GM19099 (cell line): Measurements from ENCODE around the gene DPH6.

Experiments
- POLR2A ChIP-seq: IDR thresholded peaks from 3 replicates; pipeline ENCODE4 v1.6.1; 2011; ENCODE audit warnings: low read depth; ENCODE audit not compliant: insufficient read length; ENCODE audit errors: extremely low read depth

Gene DPH6

DNA sequence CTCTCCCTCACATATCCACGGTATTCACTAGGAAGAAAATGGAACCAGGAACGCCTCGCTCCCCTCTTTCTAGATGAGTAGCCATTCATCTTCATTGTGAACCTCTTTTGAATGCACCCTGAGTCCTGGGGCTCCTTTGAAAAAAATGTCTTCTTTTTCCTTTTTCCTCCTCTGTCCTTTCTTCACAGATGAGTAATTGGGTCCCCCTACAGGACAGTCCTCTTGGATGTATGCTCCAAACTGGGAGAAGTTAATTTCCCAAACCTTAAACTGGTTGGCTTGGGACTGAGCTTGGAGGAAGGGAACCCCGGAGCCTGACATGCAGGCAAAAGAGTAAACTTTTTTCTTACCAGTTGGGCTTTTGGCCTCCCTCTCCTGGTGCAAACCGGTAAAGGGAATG, 108.8 kb downstream of the DPH6 start:
- no peak for TF ChIP-seq POLR2A

DNA sequence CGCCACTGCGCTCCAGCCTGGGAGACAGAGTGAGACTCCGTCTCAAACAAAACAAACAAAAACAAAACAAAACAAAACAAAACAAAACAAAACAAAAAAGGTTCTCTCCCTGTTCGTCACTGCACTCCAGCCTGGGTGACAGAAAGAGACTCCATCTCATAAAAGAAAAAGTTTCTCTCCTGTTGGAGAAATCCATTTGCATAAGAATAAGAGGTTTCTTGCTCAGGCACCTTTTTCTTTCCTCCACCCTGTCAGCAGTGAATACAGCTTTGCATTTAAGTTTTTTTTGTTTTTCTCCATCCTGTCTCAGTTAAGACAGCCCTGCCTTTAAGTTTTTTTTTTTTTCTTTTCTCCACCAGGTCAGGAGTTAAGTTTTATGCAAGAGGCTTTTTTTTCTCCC, 109.5 kb downstream of the DPH6 start:
- no peak for TF ChIP-seq POLR2A

DNA sequence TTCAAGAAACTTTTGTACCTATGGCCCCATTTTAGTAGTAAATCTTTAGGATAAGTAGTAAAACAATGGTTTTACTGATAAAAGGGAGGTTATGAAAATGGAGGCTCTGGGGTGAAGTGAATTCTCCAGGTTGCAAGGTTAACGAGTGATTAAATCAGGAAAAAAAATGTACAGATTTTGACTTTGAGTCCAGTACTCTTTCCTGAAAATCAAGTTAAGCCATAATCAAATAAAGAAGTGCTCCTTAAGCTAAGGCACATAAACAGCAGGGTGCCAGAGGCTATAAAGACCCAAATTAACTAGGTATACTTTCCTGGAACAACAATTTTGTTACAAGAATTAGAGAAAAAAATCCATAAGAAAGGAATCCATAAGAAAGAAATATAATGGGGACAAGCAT, 114.7 kb downstream of the DPH6 start:
- no peak for TF ChIP-seq POLR2A

DNA sequence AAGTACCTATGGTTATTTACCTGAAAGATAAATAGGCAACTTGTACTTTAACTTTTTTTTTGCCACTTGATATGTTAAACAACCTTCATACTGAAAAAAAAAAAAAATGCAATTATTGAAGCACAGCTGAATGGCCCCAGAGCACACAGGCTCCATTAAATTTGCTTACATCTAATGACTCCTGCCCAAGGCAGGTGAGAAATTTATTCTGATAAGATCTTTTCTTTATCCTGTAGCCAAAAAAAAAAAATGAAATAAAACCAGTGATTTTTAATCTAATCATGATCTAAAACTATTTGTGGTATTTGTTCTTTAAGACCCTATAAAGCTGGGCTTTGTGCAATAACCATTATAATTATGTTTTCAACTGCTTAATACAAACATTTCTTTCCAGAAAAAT, 115.7 kb downstream of the DPH6 start:
- no peak for TF ChIP-seq POLR2A

- TF ChIP-seq POLR2A, result no peak
Observed at GRCh38 chr15:35427496-35427895, 118.5 kb downstream of the DPH6 start.

DNA sequence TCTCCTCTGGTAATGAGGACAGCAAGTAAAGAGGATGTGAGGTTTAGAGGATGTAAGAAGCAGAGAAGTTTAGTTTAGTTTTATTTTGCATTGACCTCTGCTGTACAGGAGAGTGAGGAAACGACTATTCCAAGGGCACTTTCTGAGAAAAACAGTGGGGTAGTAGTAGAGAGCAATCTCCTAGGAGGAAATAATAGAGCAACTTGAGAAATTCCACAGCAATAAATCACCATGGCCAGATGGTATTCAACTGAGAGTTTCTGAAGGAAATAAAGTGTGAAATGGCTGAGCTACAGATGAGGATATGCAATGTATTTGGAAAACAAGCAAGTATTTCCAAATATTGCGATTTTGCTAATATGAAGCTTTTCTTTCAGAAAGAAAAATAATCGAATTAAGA, 118.9 kb downstream of the DPH6 start:
- TF ChIP-seq POLR2A, result no peak

GRCh38 chr15:35410775-35411174, 135.2 kb downstream of the DPH6 start:
- TF ChIP-seq POLR2A, result no peak

GRCh38 chr15:35399901-35400300, 146.1 kb downstream of the DPH6 start:
- no peak for TF ChIP-seq POLR2A

DNA sequence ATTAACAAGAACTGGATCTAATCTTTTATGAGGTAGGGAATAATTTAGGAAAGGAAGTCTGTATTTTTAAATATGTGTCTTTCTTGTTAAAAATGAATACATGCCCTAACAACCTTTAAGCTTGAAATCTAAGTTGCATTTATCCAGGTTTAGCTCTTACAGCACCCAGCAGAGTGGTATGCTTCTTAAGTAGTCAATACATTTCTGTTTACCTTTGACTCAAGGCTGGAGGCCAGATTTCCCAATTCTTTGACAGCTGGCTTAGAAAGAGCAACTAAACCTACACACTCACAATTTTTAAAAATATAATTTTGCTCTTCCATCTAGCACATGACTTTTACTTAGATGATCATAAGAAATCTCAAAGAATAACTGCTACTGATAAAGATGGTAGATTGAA, 148.9 kb downstream of the DPH6 start:
- TF ChIP-seq POLR2A, result no peak

DNA sequence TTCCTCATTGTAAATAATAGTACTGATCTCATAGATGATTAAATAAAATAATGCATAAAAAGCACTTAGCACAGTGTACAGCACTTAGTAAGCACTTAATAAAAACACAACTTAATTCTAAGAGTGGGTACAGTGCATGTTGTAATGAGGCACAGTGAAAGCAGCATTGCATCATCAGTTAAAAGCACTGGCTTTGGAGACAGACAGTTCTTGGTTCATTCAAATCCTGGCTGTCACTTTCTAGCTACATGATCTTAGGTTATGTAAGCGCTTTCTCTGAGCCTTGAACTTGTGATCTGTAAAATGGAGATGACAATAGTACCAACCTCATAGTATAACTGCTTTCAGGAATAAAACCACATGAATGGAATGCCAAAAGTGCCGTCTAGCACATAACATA, 151.5 kb downstream of the DPH6 start:
- TF ChIP-seq POLR2A, result no peak

GRCh38 chr15:35393398-35393797, 152.6 kb downstream of the DPH6 start:
- no peak for TF ChIP-seq POLR2A

- TF ChIP-seq POLR2A, result no peak
Observed at GRCh38 chr15:35383506-35383905, 162.5 kb downstream of the DPH6 start.

- TF ChIP-seq POLR2A, result no peak
Observed at GRCh38 chr15:35381328-35381727, 164.6 kb downstream of the DPH6 start.

DNA sequence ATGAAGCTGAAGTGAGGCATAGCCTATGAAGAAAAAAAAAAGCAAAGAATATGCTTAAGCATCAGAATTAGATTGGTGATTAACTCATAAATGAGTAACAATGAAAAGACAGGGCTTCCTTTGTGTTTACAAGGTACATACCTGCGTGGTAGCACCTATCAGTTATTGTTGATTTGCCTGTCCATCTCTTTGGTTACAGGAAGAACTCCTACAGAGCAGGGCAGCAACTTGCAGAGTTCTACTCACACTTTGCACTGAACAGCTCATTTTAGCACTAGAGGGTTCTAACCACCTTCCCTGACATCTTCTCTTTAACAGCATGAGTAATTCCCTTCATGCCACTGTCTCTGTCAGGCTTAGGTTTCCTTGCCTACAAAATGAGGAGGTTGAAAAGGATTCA, 166.0 kb downstream of the DPH6 start:
- no peak for TF ChIP-seq POLR2A

GRCh38 chr15:35376707-35377106, 169.3 kb downstream of the DPH6 start:
- TF ChIP-seq POLR2A, result no peak

GRCh38 chr15:35374661-35375060, 171.3 kb downstream of the DPH6 start:
- no peak for TF ChIP-seq POLR2A

DNA sequence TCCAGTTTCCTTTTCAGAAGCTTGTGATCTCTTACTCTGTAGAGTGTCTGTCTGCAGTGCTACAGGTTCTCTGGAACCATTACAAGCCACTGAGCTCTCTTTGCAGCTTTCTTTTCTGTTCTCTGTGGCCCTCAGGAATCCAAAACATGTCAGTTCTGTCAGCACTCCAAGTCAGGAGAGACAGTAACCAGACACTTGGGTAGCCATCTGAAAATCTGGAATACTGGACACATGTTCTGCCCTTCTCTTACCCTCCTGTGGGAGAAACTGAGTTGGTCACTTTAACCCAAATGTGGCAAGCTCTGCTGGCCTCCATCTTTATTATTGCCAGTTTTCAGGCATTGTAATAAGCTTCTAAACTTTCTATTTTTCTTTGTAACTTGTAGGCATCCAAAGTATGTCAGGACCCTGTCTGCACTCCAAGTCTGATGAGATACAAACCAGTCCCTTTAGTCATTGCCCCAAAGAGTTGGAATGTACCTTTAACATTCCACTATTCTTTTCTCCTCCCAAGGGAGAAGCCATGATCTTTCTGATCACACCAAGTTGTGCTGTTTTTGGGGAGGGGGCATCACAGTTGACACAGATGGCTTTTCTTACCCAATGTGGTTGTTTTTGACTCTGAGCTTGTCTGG, 183.7 kb downstream of the DPH6 start:
- TF ChIP-seq POLR2A, result no peak
